NOMO-1 treated with dmso at 0.1 percent for 144 hours (cell line): ENCODE data around the gene RFNG.

ENCODE experiments used
- DNase-seq: peaks from one replicate; lab custom pipeline; 2025; ENCODE audit not compliant: unreplicated experiment; lab: John Stamatoyannopoulos, UW

RFNG gene

GRCh38 chr17:82029990-82030469 is 21.6 kb downstream of the RFNG start:
- no peak for DNase-seq

GRCh38 chr17:82029391-82029790 is 22.2 kb downstream of the RFNG start:
- no peak for DNase-seq

DNA sequence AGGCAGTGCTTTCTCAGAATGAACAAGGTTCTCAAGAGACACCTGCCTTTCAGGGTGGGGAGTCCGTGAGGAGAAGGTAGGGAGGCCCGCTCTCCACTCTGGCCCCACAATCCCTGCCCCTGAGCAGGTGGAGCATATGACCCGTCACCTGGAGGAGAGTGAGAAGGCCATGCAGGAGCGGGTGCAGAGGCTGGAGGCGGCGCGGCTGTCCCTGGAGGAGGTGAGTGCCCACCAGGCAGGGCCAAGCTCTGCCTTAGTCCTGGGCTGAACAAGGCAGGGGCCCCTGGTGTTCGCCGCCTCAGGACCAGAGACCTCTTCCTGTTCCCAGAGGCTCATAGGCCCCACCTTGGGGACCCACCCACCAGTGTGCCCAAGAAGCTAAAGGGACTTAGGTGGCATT is 22.6 kb downstream of the RFNG start:
- DNase-seq: no peak

DNA sequence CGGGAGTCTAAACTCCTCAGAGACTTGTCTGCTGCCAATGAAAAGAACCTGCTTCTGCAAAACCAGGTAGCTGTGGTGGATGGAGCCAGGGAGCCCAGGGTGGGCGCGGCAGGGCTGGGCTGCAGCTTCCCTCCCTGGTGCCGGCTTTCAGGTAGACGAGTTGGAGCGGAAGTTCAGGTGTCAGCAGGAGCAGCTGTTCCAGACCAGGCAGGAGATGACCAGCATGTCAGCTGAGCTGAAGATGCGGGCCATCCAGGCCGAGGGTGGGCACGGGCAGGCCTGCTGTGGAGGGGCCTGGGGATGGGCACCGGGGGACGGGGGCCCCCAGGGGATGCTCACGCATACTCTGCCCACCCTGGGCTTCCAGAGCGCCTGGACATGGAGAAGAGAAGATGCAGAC is 23.4 kb downstream of the RFNG start:
- no peak for DNase-seq

DNA sequence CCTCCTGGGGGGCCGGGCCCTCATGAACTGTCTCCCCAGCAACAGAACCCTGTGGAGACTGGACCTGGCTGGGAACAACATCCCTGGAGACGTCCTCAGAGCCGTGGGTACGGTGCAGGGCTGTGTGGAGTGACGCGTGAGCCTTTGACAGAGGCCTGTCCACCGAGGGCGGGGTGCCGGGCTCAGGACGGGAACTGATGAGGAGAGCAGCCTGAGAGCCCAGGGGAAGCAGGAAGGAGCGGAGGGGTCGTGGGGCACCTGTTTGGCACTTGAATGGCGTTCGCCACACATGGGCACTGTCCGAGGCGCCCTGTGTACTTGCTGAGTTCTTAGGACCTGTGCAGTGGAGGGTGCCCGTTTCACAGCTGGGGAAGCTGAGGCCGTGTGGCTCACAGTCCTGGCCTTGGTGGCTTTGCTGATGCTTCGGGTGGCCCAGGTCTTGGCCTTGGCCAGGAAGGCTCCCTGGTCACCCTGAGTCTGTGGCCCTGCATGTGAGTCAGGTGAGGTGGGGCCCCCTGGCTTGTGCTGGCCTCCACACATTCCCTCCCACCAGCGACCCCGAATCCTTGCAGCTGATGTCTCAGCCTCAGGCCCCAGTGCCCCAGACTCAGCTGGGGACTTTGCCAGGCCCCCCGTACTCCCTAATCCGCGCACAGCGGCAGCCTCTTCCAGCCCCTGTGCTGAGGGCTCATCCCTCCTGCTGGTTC is 26.1 kb downstream of the RFNG start:
- DNase-seq: no peak

DNA sequence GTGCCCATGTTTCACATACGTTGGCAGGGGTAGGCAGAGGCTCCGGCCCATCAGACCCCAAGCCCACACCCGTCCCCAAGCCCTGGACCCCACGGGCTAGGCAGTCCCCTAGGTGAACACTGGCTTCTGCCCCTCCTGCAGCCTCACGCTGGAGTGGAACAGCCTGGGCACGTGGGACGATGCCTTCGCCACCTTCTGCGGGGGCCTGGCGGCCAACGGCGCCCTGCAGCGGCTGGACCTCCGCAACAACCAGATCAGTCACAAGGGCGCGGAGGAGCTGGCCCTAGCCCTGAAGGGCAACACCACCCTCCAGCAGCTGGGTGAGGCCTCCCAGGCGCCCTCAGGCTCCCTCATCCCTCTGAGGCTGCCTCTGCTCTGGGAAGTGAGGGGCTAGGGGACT is 26.8 kb downstream of the RFNG start:
- DNase-seq: no peak

GRCh38 chr17:82023447-82024241 is 28.0 kb downstream of the RFNG start:
- peak; percentile 49 for DNase-seq

DNA sequence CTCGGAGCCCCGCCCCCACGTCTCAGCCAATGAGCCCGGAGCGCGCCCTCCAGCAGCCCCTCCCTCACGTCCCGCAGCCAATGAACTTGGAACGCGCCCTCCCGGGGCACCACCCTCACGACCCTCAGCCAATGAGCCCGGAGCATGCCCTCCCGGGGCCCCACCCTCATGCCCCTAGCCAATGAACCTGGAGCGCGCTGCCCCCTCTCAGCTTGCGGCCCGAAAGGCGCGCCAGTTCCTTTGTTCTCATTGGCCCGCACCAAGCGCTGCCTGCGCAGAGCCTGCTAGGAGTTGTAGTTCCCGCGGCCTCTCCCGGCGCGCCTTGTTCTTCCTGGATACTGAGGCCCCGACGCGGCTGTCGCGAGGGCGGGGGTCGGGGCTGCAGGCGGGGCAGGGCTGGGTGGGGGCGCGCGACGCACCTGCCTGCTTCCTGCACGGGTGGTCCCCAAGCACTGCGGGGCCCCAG is 28.6 kb downstream of the RFNG start, which contains the start of gene LRRC45:
Gene LRRC45 (plus strand): TSS at position 325 of the 466 bp plus-strand sequence. CDS start 339 bp downstream, outside the sequence.
- DNase-seq: peak; percentile 99

GRCh38 chr17:82022310-82022980 is 29.2 kb downstream of the RFNG start, which contains the start of gene CENPX:
TSS of gene CENPX (minus strand) at chr17:82022878. CDS start at chr17:82022861, 17 bp downstream.
- DNase-seq: no peak

DNA sequence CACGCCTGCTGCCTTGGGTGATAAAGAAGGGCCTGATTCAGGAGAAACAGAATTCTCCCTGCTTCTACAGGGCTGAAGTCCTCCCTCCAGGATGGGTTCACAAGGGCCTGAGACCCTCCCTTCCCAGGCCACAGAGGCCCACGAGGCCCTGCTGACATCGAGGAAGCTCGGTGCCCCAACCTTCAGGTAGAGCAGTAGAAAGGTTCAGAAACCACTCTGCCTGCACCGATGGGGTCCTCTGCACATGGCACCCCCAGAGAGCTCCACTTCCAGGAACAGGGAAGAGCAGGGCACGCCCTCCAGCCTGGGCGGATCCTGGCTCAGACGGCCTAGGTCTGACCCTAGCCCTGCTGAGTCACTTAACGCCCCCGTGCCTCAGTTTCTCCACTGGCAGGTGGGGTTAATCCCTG is 29.7 kb downstream of the RFNG start:
- no peak for DNase-seq

DNA sequence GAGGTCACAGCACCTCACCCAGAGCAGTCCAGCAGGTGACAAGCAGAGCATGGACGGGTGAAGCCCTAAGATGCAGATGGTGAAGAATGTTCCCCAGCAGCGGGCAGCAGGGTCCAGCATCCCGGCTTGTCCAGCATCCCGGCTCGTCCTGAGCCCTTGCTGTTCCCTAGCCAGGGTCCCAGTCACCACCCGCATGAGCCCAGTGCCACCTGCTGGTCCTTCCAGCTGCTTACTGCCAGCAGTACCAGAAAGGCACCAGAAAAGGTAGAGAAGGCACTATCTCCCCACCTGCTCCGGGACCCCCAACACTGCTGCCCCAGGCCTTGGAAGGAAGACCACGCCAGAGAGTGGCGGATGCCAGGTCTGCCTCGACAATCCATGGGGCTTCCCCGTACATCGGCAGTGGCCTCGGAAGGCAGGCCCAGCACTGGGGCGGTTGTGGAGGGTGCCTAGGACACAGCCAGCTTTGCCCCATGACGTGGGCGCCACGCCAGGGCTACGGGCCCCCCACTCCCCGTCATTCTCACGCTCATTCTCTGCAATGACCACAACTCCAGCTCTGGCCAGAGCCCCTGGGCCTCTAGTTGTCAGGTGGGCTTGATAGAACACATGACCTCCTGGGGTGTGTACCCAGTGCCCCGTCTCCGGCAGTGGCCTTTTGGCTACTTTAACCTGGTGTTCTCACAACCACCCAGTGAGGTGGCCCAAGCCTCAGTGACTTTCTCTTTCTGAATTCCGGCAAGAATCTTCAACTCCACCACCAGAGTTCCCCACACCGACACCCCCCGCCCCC is 30.3 kb downstream of the RFNG start:
- DNase-seq: no peak

GRCh38 chr17:82020572-82021106 is 31.0 kb downstream of the RFNG start:
- DNase-seq: no peak

DNA sequence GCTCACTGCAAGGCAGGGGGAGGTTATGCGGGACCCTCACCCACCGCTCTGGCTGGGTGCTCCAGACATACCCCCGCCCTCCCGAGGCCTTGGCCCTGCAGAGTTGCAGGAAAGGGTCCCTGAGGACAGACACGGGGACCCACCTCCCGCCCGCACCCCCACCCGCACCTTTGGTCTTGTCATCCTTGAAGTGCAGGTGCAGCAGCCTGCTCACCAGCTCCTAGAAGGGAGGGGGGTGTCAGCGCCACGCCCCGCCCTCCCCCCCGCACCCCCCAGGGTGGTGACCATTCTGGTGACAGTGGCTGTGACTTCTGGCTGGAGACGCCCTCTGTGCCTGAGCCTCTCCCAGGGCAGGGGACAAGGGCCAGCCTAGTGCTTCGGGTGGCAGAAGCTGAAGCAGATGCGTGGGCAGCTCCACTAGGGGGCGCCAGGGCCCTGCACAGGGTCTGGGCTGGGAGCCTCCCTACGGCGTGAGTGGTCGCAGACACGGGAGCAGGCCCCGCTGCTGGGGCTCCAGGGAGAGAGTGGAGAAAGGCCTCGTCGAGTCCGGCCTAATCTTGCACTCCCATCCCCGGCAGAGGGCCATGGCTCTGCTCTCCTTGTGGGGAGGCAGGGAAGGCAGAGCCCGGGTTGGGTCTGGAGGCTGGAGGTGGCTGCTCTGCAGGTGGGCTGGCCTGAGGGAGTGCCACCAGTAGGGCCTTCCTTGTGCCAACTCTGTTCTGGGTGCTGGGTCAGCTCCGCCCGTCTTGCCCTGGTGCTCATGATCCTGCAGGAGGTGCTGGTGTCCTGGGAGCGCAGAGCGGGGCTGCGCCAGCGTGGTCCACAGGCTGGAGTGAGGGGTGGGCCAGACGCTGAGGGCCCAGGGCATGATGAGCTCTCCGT is 31.7 kb downstream of the RFNG start:
- no peak for DNase-seq

DNA sequence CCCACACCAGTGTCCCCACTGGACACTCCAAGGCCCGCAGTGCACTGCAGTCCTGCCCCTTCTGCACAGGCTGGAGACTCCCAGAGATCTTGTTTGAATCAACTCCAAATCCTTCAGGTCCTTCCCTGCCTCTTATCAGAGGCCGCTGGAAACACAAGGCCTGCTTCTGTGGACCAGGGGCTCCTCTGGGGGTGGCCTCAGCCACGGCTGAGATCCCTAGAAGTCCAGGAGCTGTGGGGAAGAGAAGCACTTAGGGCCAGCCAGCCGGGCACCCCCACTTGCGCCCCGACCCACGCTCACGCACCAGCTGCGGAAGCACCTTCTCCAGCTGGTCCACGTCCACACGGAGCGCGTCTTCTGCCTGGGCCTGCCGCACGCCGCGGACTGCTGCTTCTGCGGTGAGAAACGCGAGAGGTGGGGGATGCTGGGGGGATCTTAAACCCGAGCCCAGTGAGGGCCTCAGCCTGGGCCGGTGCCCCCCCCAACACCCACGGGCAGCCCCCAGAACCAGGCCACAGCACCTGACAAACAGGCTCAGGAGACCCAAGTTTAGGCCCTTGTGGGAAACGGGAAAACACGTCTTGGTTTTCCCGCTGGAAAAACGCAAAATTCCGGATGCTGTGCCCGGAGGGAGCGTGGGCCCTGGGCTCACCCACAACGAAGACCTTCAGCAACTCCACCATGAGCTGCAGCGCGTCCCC is 32.5 kb downstream of the RFNG start:
- DNase-seq: no peak

DNA sequence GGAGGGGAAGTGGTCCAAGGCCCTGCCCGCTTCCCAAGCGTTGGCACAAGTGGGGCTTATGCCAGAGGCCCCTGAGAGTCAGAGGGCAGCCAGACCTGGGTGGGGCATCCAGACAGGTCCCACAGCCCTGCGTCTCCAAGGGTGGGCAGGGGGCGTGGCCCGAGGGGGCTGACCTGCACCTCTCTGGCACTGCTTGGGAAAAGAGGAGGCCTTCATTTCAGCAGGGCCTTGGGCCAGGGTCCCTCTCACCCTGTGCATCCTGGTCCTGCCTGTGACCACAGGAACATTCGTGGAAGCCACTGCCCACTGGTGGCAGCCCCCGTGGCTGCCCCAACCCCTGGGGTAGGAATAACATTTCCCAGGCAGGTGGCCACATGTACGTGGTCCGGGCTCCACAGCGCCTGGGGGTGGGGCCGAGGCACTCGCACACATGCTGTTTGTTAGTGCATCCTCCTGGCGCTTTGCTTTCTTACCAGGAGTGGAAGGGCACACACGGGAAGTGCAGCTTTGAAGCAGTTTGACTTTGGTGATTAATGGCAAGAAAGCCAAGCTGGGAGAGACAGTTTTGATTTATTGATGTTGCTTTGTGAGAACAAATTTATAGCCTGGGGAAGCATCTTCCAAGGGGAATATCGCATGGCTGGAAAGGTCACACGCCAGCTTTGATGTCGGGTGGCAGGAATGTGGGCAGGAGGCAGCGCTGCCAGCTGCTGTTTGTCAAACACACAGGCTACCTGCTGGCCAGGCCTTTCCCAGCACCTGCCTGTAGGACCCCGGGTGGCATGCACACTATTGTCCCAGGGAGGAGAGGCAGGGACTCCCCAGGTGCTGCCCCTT is 33.2 kb downstream of the RFNG start:
- DNase-seq: no peak

DNA sequence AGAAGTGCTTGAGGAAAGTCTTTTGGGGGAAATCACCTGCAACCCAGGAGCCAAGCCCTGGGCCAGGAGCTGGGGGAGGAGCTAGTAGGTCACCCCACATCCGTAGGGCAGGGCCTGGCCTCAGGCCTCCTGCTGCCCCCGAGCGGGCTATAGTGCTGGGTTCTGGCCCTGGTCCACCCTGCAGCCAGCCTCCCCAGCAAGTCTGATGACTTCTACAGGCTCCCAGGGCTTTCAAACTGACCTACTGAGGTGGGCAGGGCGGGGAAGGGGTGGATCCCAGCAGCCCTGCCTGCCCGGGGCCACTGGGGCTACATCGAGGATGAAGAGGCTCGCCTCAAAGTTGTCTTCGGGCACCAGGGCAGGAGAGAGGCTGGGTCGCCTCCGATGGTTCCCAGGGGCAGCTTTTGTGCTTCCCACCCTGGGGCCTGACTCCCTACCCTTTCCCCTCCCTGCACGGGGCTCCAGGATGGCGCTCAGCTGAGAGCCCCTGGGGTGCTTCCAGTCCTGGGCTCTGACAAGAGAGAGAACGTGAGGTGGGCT is 33.9 kb downstream of the RFNG start:
- no peak for DNase-seq

GRCh38 chr17:82016875-82017459 is 34.6 kb downstream of the RFNG start:
- no peak for DNase-seq
